Measurements from ENCODE around the gene FIS1. TPM values are rescaled to one million over a fixed set of nuclear protein-coding genes. Genes with fewer than 3 reads are reported as not detected.
"Not testable (repeated sequence)": the region's sequence is repeated elsewhere in the genome, so short reads cannot be mapped to it uniquely, and the experiment has no call there.

Gene FIS1
- total and polyA plus RNA-seq, 2 experiments from 2014 or later: 130 to 131 TPM

DNA sequence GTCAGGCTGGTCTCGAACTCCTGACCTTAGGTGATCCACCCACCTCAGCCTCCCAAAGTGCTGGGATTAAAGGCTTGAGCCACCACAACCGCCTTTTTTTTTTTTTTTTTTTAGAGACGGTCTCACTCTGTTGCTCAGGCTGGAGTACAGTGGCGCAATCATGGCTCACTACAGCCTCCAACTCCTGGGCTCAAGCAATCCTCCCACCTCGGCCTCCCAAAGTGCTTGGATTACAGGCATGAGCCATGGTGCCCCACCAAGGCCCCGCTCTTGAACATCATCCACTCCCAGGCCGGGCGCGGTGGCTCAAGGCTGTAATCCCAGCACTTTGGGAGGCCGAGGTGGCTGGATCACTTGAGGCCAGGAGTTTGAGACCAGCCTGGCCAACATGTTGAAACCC is 45.4 kb downstream of the FIS1 start:
- not testable (repeated sequence) for H3K36me3 Mint-ChIP-seq (ENCODE audit: low read depth); H3K9me3 Mint-ChIP-seq; H3K27ac ChIP-seq (ENCODE audit: low read depth); H3K4me3 Mint-ChIP-seq; H3K79me2 ChIP-seq (replicated peaks; ENCODE audit: insufficient read depth); H3K4me2 ChIP-seq; DNase-seq (ENCODE audit: low spot score); H4K20me1 ChIP-seq (replicated peaks; ENCODE audit: insufficient read depth); H3K36me3 ChIP-seq (ENCODE audit: insufficient read depth); H3F3A ChIP-seq (replicated peaks; ENCODE audit: low read depth); ATAC-seq; H3K27ac Mint-ChIP-seq; H3K9me2 ChIP-seq (ENCODE audit: insufficient read depth); H3K4me3 ChIP-seq; H2AFZ ChIP-seq
- H3K4me1 ChIP-seq (ENCODE audit: insufficient read depth): peaks cover 16% of the 10 kb centered on the region
- Mint-ChIP-seq H3K4me1 (peaks cover 18% of the 10 kb centered on the region), H3K27me3 (ENCODE audit: insufficient read depth, low read depth, poor library complexity) (peaks cover 20% of the 10 kb centered on the region)
- H3K27me3 ChIP-seq (ENCODE audit: insufficient read depth): peaks cover 25% of the 10 kb centered on the region

DNA sequence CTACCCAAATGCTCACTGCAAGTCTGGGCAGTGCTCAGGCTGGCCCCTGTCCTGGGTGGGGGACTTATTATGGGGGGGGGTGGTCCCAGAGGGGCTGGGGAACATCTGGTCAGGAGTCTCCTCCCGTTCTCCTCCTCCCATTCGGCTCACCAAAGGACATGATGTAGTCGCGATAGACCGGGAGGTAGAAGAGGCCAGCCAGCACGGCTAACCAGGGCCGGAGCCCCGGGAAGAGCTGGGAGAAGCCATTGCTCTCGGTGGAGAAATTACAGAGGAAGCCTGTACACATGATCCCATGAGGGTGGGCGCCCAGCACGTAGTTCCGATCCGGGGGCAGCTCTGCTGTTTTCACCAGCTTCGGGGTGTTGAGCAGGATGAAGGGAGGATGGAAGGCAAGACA is 46.4 kb downstream of the FIS1 start:
- Mint-ChIP-seq H3K4me3 (no peak overlapping the region), H3K27me3 (ENCODE audit: insufficient read depth, low read depth, poor library complexity) (peaks cover 20% of the 10 kb centered on the region), H3K36me3 (ENCODE audit: low read depth) (no peaks in the 10 kb centered on the region), H3K27ac (no peak overlapping the region), H3K4me1 (peaks cover 18% of the 10 kb centered on the region), H3K9me3 (no peaks in the 10 kb centered on the region)
- Histone ChIP-seq H3F3A (replicated peaks; ENCODE audit: low read depth) (peaks cover 9% of the 10 kb centered on the region), H3K4me1 (ENCODE audit: insufficient read depth) (peaks cover 16% of the 10 kb centered on the region), H4K20me1 (replicated peaks; ENCODE audit: insufficient read depth) (no peaks in the 10 kb centered on the region), H3K79me2 (replicated peaks; ENCODE audit: insufficient read depth) (no peaks in the 10 kb centered on the region), H3K36me3 (ENCODE audit: insufficient read depth) (no peaks in the 10 kb centered on the region), H3K4me3 (no peak overlapping the region), H3K27me3 (ENCODE audit: insufficient read depth) (peaks cover 25% of the 10 kb centered on the region), H3K9me2 (ENCODE audit: insufficient read depth) (no peaks in the 10 kb centered on the region), H2AFZ (peak overlapping the region; percentile 59; the same call in 1 of the 2 replicates), H3K27ac (ENCODE audit: low read depth) (no peak overlapping the region), H3K4me2 (0 out of 2 replicates have a peak overlapping the region, but pooled peaks have one; percentile 14)
- TF ChIP-seq, protein P1, sequence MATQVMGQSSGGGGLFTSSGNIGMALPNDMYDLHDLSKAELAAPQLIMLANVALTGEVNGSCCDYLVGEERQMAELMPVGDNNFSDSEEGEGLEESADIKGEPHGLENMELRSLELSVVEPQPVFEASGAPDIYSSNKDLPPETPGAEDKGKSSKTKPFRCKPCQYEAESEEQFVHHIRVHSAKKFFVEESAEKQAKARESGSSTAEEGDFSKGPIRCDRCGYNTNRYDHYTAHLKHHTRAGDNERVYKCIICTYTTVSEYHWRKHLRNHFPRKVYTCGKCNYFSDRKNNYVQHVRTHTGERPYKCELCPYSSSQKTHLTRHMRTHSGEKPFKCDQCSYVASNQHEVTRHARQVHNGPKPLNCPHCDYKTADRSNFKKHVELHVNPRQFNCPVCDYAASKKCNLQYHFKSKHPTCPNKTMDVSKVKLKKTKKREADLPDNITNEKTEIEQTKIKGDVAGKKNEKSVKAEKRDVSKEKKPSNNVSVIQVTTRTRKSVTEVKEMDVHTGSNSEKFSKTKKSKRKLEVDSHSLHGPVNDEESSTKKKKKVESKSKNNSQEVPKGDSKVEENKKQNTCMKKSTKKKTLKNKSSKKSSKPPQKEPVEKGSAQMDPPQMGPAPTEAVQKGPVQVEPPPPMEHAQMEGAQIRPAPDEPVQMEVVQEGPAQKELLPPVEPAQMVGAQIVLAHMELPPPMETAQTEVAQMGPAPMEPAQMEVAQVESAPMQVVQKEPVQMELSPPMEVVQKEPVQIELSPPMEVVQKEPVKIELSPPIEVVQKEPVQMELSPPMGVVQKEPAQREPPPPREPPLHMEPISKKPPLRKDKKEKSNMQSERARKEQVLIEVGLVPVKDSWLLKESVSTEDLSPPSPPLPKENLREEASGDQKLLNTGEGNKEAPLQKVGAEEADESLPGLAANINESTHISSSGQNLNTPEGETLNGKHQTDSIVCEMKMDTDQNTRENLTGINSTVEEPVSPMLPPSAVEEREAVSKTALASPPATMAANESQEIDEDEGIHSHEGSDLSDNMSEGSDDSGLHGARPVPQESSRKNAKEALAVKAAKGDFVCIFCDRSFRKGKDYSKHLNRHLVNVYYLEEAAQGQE (IDR thresholded peaks at IDR 0.05; ENCODE audit: unreplicated experiment): no peak
- TF ChIP-seq ZNF331 (CRISPR knock-in tag; IDR thresholded peaks at IDR 0.05; ENCODE audit: low read depth) (no peak), EZH2 (IDR thresholded peaks at IDR 0.05; ENCODE audit: low read depth, unreplicated experiment) (no peak), CREB1 (CRISPR knock-in tag; IDR thresholded peaks at IDR 0.05; ENCODE audit: low read depth) (no peak), EZH2phosphoT487 (IDR thresholded peaks at IDR 0.05; ENCODE audit: unreplicated experiment) (no peak), ZNF114 (CRISPR knock-in tag; IDR thresholded peaks at IDR 0.05) (no peak)
- TF ChIP-seq, protein P2, sequence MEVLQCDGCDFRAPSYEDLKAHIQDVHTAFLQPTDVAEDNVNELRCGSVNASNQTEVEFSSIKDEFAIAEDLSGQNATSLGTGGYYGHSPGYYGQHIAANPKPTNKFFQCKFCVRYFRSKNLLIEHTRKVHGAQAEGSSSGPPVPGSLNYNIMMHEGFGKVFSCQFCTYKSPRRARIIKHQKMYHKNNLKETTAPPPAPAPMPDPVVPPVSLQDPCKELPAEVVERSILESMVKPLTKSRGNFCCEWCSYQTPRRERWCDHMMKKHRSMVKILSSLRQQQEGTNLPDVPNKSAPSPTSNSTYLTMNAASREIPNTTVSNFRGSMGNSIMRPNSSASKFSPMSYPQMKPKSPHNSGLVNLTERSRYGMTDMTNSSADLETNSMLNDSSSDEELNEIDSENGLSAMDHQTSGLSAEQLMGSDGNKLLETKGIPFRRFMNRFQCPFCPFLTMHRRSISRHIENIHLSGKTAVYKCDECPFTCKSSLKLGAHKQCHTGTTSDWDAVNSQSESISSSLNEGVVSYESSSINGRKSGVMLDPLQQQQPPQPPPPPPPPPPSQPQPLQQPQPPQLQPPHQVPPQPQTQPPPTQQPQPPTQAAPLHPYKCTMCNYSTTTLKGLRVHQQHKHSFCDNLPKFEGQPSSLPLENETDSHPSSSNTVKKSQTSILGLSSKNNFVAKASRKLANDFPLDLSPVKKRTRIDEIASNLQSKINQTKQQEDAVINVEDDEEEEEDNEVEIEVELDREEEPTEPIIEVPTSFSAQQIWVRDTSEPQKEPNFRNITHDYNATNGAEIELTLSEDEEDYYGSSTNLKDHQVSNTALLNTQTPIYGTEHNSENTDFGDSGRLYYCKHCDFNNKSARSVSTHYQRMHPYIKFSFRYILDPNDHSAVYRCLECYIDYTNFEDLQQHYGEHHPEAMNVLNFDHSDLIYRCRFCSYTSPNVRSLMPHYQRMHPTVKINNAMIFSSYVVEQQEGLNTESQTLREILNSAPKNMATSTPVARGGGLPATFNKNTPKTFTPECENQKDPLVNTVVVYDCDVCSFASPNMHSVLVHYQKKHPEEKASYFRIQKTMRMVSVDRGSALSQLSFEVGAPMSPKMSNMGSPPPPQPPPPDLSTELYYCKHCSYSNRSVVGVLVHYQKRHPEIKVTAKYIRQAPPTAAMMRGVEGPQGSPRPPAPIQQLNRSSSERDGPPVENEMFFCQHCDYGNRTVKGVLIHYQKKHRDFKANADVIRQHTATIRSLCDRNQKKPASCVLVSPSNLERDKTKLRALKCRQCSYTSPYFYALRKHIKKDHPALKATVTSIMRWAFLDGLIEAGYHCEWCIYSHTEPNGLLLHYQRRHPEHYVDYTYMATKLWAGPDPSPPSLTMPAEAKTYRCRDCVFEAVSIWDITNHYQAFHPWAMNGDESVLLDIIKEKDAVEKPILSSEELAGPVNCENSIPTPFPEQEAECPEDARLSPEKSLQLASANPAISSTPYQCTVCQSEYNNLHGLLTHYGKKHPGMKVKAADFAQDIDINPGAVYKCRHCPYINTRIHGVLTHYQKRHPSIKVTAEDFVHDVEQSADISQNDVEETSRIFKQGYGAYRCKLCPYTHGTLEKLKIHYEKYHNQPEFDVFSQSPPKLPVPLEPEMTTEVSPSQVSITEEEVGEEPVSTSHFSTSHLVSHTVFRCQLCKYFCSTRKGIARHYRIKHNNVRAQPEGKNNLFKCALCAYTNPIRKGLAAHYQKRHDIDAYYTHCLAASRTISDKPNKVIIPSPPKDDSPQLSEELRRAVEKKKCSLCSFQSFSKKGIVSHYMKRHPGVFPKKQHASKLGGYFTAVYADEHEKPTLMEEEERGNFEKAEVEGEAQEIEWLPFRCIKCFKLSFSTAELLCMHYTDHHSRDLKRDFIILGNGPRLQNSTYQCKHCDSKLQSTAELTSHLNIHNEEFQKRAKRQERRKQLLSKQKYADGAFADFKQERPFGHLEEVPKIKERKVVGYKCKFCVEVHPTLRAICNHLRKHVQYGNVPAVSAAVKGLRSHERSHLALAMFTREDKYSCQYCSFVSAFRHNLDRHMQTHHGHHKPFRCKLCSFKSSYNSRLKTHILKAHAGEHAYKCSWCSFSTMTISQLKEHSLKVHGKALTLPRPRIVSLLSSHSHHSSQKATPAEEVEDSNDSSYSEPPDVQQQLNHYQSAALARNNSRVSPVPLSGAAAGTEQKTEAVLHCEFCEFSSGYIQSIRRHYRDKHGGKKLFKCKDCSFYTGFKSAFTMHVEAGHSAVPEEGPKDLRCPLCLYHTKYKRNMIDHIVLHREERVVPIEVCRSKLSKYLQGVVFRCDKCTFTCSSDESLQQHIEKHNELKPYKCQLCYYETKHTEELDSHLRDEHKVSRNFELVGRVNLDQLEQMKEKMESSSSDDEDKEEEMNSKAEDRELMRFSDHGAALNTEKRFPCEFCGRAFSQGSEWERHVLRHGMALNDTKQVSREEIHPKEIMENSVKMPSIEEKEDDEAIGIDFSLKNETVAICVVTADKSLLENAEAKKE (CRISPR knock-in tag; IDR thresholded peaks at IDR 0.05): no peak
- no peak for DNase-seq (ENCODE audit: low spot score)
- ATAC-seq: no peak
